Measurements from ENCODE around the gene PITHD1.
"Not testable (repeated sequence)": the region's sequence is repeated elsewhere in the genome, so short reads cannot be mapped to it uniquely, and the experiment has no call there.

PITHD1 gene

DNA sequence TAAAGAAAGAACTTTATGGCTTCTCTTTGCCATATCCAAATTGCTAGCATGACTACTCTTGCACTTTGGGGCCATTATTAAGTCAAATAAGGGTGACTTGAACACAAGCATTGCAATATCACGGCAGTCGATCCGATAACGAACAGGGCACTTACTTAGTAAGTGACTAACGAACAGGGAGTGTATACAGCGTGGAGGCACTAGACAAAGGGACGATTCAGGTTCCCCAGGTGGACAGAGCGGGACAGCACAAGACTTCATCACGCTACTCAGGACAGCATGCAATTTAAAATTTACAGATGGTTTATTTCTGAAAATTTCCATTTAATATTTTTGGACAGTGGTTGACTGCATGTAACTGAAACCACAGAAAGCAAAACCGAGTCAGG lies 5.4 kb upstream of the PITHD1 start:
- no peak for DNase-seq (ENCODE audit: extremely low read depth, low read depth)
- TF ChIP-seq, protein P1, sequence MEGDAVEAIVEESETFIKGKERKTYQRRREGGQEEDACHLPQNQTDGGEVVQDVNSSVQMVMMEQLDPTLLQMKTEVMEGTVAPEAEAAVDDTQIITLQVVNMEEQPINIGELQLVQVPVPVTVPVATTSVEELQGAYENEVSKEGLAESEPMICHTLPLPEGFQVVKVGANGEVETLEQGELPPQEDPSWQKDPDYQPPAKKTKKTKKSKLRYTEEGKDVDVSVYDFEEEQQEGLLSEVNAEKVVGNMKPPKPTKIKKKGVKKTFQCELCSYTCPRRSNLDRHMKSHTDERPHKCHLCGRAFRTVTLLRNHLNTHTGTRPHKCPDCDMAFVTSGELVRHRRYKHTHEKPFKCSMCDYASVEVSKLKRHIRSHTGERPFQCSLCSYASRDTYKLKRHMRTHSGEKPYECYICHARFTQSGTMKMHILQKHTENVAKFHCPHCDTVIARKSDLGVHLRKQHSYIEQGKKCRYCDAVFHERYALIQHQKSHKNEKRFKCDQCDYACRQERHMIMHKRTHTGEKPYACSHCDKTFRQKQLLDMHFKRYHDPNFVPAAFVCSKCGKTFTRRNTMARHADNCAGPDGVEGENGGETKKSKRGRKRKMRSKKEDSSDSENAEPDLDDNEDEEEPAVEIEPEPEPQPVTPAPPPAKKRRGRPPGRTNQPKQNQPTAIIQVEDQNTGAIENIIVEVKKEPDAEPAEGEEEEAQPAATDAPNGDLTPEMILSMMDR (IDR thresholded peaks at IDR 0.05; ENCODE audit: low read depth, low read length, missing control alignments), result no peak
- H3K4me3 ChIP-seq (replicated peaks; ENCODE audit: low read depth, low read length), result no peak overlapping the region

DNA sequence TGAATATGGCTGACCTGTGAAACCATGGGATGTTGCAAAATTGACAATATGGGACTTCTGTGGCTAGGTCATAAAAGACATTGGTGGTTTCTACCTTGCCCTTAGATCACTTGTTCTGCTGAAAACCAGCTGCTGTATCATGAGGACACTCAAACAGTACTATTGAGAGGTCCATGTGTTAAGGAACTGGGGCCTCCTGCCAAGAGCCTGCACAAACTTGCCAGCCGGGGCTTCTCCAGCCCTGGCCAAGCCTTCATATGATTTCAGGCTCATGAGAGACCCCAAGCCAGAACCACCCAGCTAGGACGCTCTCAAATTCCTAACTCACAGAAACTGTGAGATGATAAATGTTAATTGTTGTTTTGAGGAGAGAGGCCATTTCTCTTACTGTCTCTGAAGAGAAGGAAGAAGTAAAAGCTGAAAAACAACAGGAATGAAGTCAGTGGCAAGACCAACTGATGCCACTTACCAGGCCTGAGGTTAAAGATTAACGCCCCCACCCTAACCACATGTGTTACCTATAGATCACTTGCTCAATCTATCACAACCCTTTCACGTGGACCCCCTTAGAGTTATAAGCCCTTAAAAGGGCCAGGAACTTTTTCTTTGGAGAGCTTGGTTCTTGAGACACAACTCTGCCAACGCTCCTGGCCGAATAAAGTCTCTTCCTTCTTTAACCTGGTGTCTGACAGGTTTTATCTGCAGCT lies 3.9 kb upstream of the PITHD1 start:
- no peak overlapping the region for H3K4me3 ChIP-seq (replicated peaks; ENCODE audit: low read depth, low read length)
- TF ChIP-seq, protein P1 (IDR thresholded peaks at IDR 0.05; ENCODE audit: low read depth, low read length, missing control alignments), result no peak
- no peak for DNase-seq (ENCODE audit: extremely low read depth, low read depth)

DNA sequence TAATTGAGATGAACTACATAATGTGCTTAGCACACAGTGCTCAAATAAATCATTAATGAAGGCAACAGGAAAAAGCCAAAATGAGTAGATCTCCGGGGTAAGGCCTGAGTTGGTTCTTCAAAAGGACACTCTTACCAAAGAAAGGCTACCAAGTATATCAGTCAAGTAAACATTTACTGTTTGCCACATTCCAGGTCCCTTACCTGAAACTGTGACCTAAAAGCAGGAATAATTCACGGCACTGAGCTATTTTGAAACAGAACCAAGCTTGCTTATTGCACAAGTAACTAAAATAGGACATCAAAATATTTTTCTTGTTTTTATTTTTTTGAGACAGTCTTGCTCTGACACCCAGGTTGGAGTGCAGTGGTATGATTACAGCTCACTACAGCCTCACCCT lies 2.0 kb upstream of the PITHD1 start:
- no peak overlapping the region for H3K4me3 ChIP-seq (replicated peaks; ENCODE audit: low read depth, low read length)
- TF ChIP-seq, protein P1 (IDR thresholded peaks at IDR 0.05; ENCODE audit: low read depth, low read length, missing control alignments), result no peak
- no peak for DNase-seq (ENCODE audit: extremely low read depth, low read depth)

DNA sequence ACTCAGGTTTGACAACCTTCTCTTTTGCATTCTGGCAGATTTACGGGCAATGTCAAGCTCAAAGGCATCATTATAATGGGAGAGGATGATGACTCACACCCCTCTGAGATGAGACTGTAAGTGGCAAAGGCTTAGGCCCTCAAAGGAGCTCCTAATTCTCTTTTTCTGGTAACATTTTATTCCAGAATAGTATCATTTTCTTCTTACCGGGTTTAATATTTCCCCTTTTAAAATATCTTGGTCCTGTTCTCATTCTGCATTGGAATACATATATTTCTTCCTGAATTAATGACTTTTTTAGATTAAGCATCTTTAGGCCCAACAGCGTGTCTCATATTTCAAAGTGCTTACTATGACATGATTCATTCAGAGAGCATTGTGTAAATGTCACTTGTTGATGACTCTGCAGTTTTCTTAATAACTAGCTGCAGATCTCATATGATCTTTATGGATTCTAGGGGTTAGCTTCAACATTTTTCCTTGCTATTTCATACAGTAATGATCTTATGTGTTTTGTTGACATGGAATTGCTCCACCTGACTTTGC lies 1.7 kb downstream of the PITHD1 start:
- TF ChIP-seq, protein P1 (IDR thresholded peaks at IDR 0.05; ENCODE audit: low read depth, low read length, missing control alignments), result no peak
- H3K4me3 ChIP-seq (replicated peaks; ENCODE audit: low read depth, low read length), result peak overlapping the region; percentile 91
- DNase-seq (ENCODE audit: extremely low read depth, low read depth), result no peak

DNA sequence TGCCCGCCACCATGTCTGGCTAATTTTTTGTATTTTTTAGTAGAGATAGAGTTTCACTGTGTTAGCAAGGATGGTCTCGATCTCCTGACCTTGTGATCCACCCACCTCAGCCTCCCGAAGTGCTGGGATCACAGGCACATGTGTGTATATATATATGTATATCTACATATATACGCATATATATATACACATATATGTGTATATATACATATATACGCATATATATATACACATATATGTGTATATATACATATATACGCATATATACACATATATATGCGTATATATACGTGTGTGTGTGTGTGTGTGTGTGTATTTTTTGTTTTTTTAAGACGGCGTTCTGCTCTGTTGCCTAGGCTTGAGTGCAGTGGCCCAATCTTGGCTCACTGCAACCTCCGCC lies 4.9 kb downstream of the PITHD1 start:
- H3K4me3 ChIP-seq (replicated peaks; ENCODE audit: low read depth, low read length); DNase-seq (ENCODE audit: extremely low read depth, low read depth): not testable (repeated sequence)

DNA sequence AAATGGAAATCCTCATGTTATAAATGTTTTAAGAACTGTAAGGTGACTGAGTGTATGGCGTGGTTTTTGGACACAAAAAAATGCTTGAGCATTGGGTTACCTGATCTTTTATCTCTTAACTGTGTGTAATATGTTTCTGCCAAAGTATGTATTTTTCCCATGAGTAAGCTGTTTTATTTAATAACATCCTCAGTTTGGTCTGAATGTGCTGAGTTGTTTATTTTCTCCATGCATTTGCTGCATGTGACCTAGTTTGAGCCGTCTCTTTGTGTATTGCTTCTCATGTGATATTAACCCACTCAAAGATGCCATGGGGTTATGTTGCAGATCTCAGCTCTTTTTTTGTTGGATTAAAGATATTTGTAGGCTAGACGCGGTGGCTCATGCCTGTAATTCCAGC lies 6.6 kb downstream of the PITHD1 start:
- no peak overlapping the region for H3K4me3 ChIP-seq (replicated peaks; ENCODE audit: low read depth, low read length)
- DNase-seq (ENCODE audit: extremely low read depth, low read depth), result no peak
- TF ChIP-seq, protein P1 (IDR thresholded peaks at IDR 0.05; ENCODE audit: low read depth, low read length, missing control alignments), result no peak

DNA sequence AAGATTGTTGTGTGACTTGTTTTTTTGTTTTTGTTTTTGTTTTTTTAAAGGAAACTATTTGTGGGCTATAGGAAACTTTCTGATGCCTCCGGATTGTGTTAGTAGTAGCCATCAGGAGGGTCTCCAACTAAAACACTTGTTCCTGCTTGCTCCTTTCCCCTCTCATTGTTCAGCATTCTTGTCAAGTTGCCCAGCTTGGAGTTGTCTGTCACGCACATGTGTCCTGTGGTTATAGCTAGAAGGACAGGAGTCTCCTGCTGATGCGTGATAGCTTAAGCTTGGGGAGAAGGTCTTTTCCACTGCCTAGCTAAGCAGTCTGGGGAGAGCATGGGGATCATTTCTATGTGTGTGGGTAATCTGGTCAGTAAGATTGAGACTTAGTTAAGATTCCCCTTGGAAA lies 9.5 kb downstream of the PITHD1 start:
- no peak overlapping the region for H3K4me3 ChIP-seq (replicated peaks; ENCODE audit: low read depth, low read length)
- no peak for DNase-seq (ENCODE audit: extremely low read depth, low read depth)
- TF ChIP-seq, protein P1 (IDR thresholded peaks at IDR 0.05; ENCODE audit: low read depth, low read length, missing control alignments), result no peak

All from HFF-Myc (cell line).